HepG2 (cell line): ENCODE measurements around the gene MT1F. TPM values are rescaled to one million over a fixed set of nuclear protein-coding genes. Genes with fewer than 3 reads are reported as not detected.

Source experiments
- ETV5 ChIP-seq: IDR thresholded peaks from 2 replicates; pipeline ENCODE4 v1.6.1; 2018; ENCODE audit warnings: missing biosample characterization, missing genetic modification reagents, inconsistent platforms, borderline replicate concordance
- FOXA1 ChIP-seq, 2 experiments: fragments of 450-650 bp in 1 of 2; sonication (generic) in 1 of 2; formaldehyde crosslinking in 1 of 2; IDR thresholded peaks; 2 replicates each; pipeline versions ENCODE4 v1.4.0 to v1.6.1; 2016 to 2020; ENCODE audit warnings: missing genetic modification reagents in 1 of 2
- FOXO4 ChIP-seq: sonication (generic); formaldehyde crosslinking; conservative IDR thresholded peaks from 2 replicates; pipeline ENCODE4 v1.8.1; 2023; ENCODE audit warnings: missing genetic modification reagents
- FOXP4 ChIP-seq: sonication (generic); formaldehyde crosslinking; IDR thresholded peaks from 2 replicates; pipeline ENCODE4 v1.4.0; 2020; ENCODE audit warnings: missing genetic modification reagents
- HNF4G ChIP-seq, 2 experiments: sonication (generic) in 1 of 2; formaldehyde crosslinking in 1 of 2; IDR thresholded peaks; 2 replicates each; pipeline versions ENCODE4 v1.4.0 to v1.6.1; 2011 to 2020; ENCODE audit warnings: borderline replicate concordance in 2 of 2, low read depth in 2 of 2, mild to moderate bottlenecking in 2 of 2, low read length in 1 of 2, missing genetic modification reagents in 1 of 2, moderate library complexity in 1 of 2
- KDM4B ChIP-seq: sonication (generic); formaldehyde crosslinking; IDR thresholded peaks from 2 replicates; pipeline ENCODE4 v1.4.0; 2020; ENCODE audit warnings: missing genetic modification reagents
- MYPOP ChIP-seq: sonication (generic); formaldehyde crosslinking; IDR thresholded peaks from 2 replicates; pipeline ENCODE4 v1.8.1; 2023; ENCODE audit warnings: mild to moderate bottlenecking, moderate library complexity, missing genetic modification reagents
- NR0B2 ChIP-seq: sonication (generic); formaldehyde crosslinking; IDR thresholded peaks from 2 replicates; pipeline ENCODE4 v1.4.0; 2020; ENCODE audit warnings: mild to moderate bottlenecking, missing genetic modification reagents
- RBM22 ChIP-seq: fragments of 200-400 bp; formaldehyde crosslinking; optimal IDR thresholded peaks from 2 replicates; pipeline ENCODE3; 2017; ENCODE audit warnings: mild to moderate bottlenecking, low read length, moderate library complexity
- RBM39 ChIP-seq: fragments of 200-400 bp; formaldehyde crosslinking; IDR thresholded peaks from one replicate; pipeline ENCODE4 v1.6.1; 2018; ENCODE audit warnings: antibody characterized with exemption, mild to moderate bottlenecking, low read depth, low read length; ENCODE audit not compliant: poor library complexity, severe bottlenecking
- SMARCE1 ChIP-seq: fragments of 450-650 bp; IDR thresholded peaks from 2 replicates; pipeline ENCODE4 v1.6.1; 2017; ENCODE audit warnings: borderline replicate concordance
- ZBTB26 ChIP-seq: IDR thresholded peaks from 2 replicates; pipeline ENCODE4 v1.6.1; 2016; ENCODE audit warnings: missing compliant biosample characterization, missing genetic modification reagents, borderline replicate concordance
- ZFP62 ChIP-seq: sonication (generic); formaldehyde crosslinking; IDR thresholded peaks from 2 replicates; pipeline ENCODE4 v1.4.0; 2020; ENCODE audit warnings: missing genetic modification reagents
- ZFP90 ChIP-seq: sonication (generic); formaldehyde crosslinking; IDR thresholded peaks from 2 replicates; pipeline ENCODE4 v1.8.0; 2022; ENCODE audit warnings: missing genetic modification reagents, mild to moderate bottlenecking, inconsistent platforms, borderline replicate concordance
- ZFY ChIP-seq: sonication (generic); formaldehyde crosslinking; IDR thresholded peaks from 2 replicates; pipeline ENCODE4 v1.4.0; 2020; ENCODE audit warnings: missing genetic modification reagents
- ZNF337 ChIP-seq: sonication (generic); formaldehyde crosslinking; IDR thresholded peaks from 2 replicates; pipeline ENCODE4 v1.5.1; 2020; ENCODE audit warnings: missing genetic modification reagents, low read depth, mild to moderate bottlenecking, borderline replicate concordance
- ZNF503 ChIP-seq: sonication (generic); formaldehyde crosslinking; IDR thresholded peaks from 2 replicates; pipeline ENCODE4 v1.4.0; 2020; ENCODE audit warnings: missing genetic modification reagents
- ZNF598 ChIP-seq: sonication (generic); formaldehyde crosslinking; IDR thresholded peaks from 2 replicates; pipeline ENCODE4 v1.5.1; 2020; ENCODE audit warnings: mild to moderate bottlenecking, missing genetic modification reagents, borderline replicate concordance
- ZNF614 ChIP-seq: IDR thresholded peaks from 2 replicates; pipeline ENCODE4 v1.6.1; 2018; ENCODE audit warnings: missing biosample characterization, missing genetic modification reagents, inconsistent platforms, borderline replicate concordance
- polyA plus RNA-seq, 8 experiments: library from polyadenylated mRNA; depleted of rRNA in 3 of 8; stranded (reverse) in 7 of 8; unstranded in 1 of 8; fragments of >200 nt; fragmentation: Illumina TruSeq in 4 of 8; extraction: Trizol in 4 of 8; gene quantifications; 2 replicates each; pipeline versions ENCODE4 v1.2.1 to v1.2.3, GENCODE V29; 2011 to 2016; ENCODE audit warnings: low read depth in 4 of 8, missing spikeins in 1 of 8, mixed read lengths in 1 of 8; ENCODE audit not compliant: insufficient read depth in 1 of 8
- total RNA-seq, 5 experiments: library from RNA; depleted of rRNA; stranded (reverse); fragments of >200 nt; fragmentation: Illumina TruSeq; extraction: Trizol; gene quantifications; 2 replicates each; pipeline ENCODE4 v1.2.3, GENCODE V29; 2016; ENCODE audit warnings: low read depth in 1 of 5

Gene MT1F
- total and polyA plus RNA-seq, 2 of the 13 experiments (the other 11 are each of a cell fraction or from before 2014, with no cell fraction given), result 1.9 to 169 TPM

GRCh38 chr16:56681939-56682702 is 24.4 kb downstream of the MT1F start, which contains the start of gene MT1X (continued):
- no peak for TF ChIP-seq FOXA1 (IDR thresholded peaks at IDR 0.05)
- peak; percentile 38; the same call in 1 of the 2 replicates for TF ChIP-seq FOXA1 (CRISPR knock-in tag; IDR thresholded peaks at IDR 0.05)
- no peak for TF ChIP-seq ZNF337 (CRISPR knock-in tag)
- peak; percentile 90 for TF ChIP-seq RBM39
- TF ChIP-seq ZBTB26 (CRISPR knock-in tag), result 0 out of 2 replicates have a peak, but pooled peaks have one; percentile 22
- TF ChIP-seq RBM22, result no peak
- TF ChIP-seq ZNF503 (CRISPR knock-in tag), result no peak; the same call in 1 of the 2 replicates
- TF ChIP-seq ZNF598, result peak; percentile 82
- TF ChIP-seq MYPOP (CRISPR knock-in tag), result peak; percentile 98
- TF ChIP-seq ZFP62 (CRISPR knock-in tag), result no peak
- TF ChIP-seq ETV5 (CRISPR knock-in tag), result peak; percentile 43; the same call in 1 of the 2 replicates
- no peak for TF ChIP-seq HNF4G (IDR thresholded peaks at IDR 0.05; ENCODE audit: borderline replicate concordance, low read depth, low read length)
- no peak for TF ChIP-seq HNF4G (CRISPR knock-in tag; IDR thresholded peaks at IDR 0.05; ENCODE audit: borderline replicate concordance, low read depth)
- peak; percentile 75 for TF ChIP-seq NR0B2 (CRISPR knock-in tag)
- TF ChIP-seq KDM4B (CRISPR knock-in tag), result no peak
- TF ChIP-seq ZNF614 (CRISPR knock-in tag), result peak; percentile 96
- TF ChIP-seq FOXO4 (CRISPR knock-in tag), result no peak
- peak; percentile 86 for TF ChIP-seq ZFY
- TF ChIP-seq FOXP4 (CRISPR knock-in tag), result peak; percentile 61
- no peak for TF ChIP-seq SMARCE1
- peak; percentile 91; the same call in 1 of the 2 replicates for TF ChIP-seq ZFP90 (CRISPR knock-in tag)
